Measurements from ENCODE around the gene TMEM81. TPM values are rescaled to one million over a fixed set of nuclear protein-coding genes. Genes with fewer than 3 reads are reported as not detected.

TMEM81 gene
- total and polyA plus RNA-seq, 10 of the 15 experiments (the other 5 are each of a cell fraction or from before 2014, with no cell fraction given) = 0.62 to 2.2 (median 1.1) TPM

DNA sequence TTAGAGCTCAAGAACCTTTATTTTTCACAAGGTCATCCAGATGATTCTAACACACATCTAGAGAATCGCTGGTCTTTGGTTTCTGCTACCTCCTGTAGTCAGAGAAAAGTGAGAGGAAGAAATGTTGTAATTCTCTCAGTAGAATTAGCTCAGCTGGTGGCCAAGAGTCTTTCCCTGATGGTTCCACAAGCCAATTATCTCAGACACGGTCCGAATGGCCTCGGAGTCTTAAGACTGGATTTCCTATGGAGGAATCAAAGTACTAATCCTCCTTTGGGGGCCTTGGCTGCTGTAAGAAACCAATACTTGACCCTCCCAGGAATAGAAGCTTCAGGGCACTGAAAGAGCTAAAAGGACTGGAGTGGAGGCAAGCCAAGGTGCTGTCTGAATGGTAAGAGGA lies 1.8 kb downstream of the TMEM81 start:
- WGBS (ENCODE audit: insufficient coverage, insufficient replicate concordance, low lambda C conversion rate, missing lambda C conversion rate) = 100% methylated on average over 4 of the region's 4 CpGs
- peaks cover 2 to 5% of the 10 kb centered on the region in 2 experiments; a peak in 3 of 4 replicates for H3K36me3 ChIP-seq (ENCODE audit: control insufficient read depth in 2 of 2, insufficient read depth in 2 of 2, low read length in 1 of 2)
- SMC1A ChIA-PET (ENCODE audit: uncharacterized antibody, unreplicated experiment) = interaction anchor here (0.8 to 2.3 kb wide), 4 partner anchors 10 to 76 kb away, joined by 3 to 6 read pairs (median 4); no protein-coding TSS in a partner anchor
- TF ChIP-seq NFIC (IDR thresholded peaks at IDR 0.05; ENCODE audit: low read depth, low read length) (no peak), ETV6 (conservative IDR thresholded peaks at IDR 0.05 in 1 of 2, IDR thresholded peaks at IDR 0.05 in 1 of 2; ENCODE audit: borderline replicate concordance in 1 of 2, low read depth in 1 of 2) (no peak), SP1 (IDR thresholded peaks at IDR 0.05; ENCODE audit: low read depth, low read length) (no peak)
- TF ChIP-seq, protein P1, sequence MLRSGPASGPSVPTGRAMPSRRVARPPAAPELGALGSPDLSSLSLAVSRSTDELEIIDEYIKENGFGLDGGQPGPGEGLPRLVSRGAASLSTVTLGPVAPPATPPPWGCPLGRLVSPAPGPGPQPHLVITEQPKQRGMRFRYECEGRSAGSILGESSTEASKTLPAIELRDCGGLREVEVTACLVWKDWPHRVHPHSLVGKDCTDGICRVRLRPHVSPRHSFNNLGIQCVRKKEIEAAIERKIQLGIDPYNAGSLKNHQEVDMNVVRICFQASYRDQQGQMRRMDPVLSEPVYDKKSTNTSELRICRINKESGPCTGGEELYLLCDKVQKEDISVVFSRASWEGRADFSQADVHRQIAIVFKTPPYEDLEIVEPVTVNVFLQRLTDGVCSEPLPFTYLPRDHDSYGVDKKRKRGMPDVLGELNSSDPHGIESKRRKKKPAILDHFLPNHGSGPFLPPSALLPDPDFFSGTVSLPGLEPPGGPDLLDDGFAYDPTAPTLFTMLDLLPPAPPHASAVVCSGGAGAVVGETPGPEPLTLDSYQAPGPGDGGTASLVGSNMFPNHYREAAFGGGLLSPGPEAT (IDR thresholded peaks at IDR 0.05; ENCODE audit: low read depth) = no peak
- TF ChIP-seq, protein P2, sequence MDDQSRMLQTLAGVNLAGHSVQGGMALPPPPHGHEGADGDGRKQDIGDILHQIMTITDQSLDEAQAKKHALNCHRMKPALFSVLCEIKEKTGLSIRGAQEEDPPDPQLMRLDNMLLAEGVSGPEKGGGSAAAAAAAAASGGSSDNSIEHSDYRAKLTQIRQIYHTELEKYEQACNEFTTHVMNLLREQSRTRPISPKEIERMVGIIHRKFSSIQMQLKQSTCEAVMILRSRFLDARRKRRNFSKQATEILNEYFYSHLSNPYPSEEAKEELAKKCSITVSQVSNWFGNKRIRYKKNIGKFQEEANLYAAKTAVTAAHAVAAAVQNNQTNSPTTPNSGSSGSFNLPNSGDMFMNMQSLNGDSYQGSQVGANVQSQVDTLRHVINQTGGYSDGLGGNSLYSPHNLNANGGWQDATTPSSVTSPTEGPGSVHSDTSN (IDR thresholded peaks at IDR 0.05; ENCODE audit: insufficient replicate concordance, low read depth, low read length) = no peak
- TF ChIP-seq, protein P3, sequence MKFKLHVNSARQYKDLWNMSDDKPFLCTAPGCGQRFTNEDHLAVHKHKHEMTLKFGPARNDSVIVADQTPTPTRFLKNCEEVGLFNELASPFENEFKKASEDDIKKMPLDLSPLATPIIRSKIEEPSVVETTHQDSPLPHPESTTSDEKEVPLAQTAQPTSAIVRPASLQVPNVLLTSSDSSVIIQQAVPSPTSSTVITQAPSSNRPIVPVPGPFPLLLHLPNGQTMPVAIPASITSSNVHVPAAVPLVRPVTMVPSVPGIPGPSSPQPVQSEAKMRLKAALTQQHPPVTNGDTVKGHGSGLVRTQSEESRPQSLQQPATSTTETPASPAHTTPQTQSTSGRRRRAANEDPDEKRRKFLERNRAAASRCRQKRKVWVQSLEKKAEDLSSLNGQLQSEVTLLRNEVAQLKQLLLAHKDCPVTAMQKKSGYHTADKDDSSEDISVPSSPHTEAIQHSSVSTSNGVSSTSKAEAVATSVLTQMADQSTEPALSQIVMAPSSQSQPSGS (IDR thresholded peaks at IDR 0.05; ENCODE audit: low read length) = no peak
- intact Hi-C loops (cut with micrococcal nuclease; ENCODE audit: unreplicated experiment) (no loop called here), in situ Hi-C loops (cut with MboI) (no loop called here)
- no peaks in the 10 kb centered on the region for H3K27me3 ChIP-seq (replicated peaks in 1 of 2; ENCODE audit: control insufficient read depth in 2 of 2, insufficient read depth in 2 of 2, low read length in 1 of 2)
- H3K4me3 ChIP-seq = no peak overlapping the region
- POLR2A ChIA-PET = interaction anchor here (0.9 kb wide), 1 partner anchor 9 kb away, joined by 3 read pairs; no protein-coding TSS in a partner anchor
- no peaks in the 10 kb centered on the region for H3K79me2 ChIP-seq (ENCODE audit: control insufficient read depth, insufficient read depth, low read length)
- no peak for ATAC-seq
- H2AFZ ChIP-seq (ENCODE audit: control insufficient read depth, low read depth, low read length) = no peak overlapping the region
- H3K4me2 ChIP-seq (ENCODE audit: control insufficient read depth, insufficient read depth) = no peak overlapping the region
- H3K4me1 ChIP-seq (ENCODE audit: control insufficient read depth, insufficient read depth, low read length) = no peaks in the 10 kb centered on the region
- RAD21 ChIA-PET (ENCODE audit: unreplicated experiment) = interaction anchor here (0.9 kb wide), 1 partner anchor 59 kb away, joined by 4 read pairs; no protein-coding TSS in a partner anchor
- CTCF ChIA-PET = interaction anchor here (0.7 to 2.3 kb wide), 5 partner anchors 21 to 174 kb away, joined by 3 to 15 read pairs (median 5); no protein-coding TSS in a partner anchor
- no peak overlapping the region for H3K9ac ChIP-seq (ENCODE audit: control insufficient read depth, insufficient read depth, low read length)
- no peak for DNase-seq (ENCODE audit: low read depth, low spot score)
- H4K20me1 ChIP-seq (ENCODE audit: control insufficient read depth, insufficient read depth) = no peaks in the 10 kb centered on the region
- no peak for FAIRE-seq
- no peak overlapping the region for H3K27ac ChIP-seq (ENCODE audit: control insufficient read depth, insufficient read depth)
- no TSS peak for BruUV-seq (replicated peaks)
- H3K9me3 ChIP-seq (replicated peaks; ENCODE audit: control insufficient read depth, insufficient read depth, low read length) = no peaks in the 10 kb centered on the region

All from GM12878 (cell line).